HepG2 (cell line): ENCODE measurements around the gene MGST2. TPM values are rescaled to one million over a fixed set of nuclear protein-coding genes. Genes with fewer than 3 reads are reported as not detected.
A peak's percentile ranks its signal among the peaks of the same experiment; 100 is the strongest.

ENCODE experiments used
- ATAC-seq: fragments of 200-7000 bp; cut with Tn5 transposase; 3 replicates; pipeline ENCODE4 v1.9.1; 2020; ENCODE audit warnings: mild to moderate bottlenecking, moderate library complexity
- BruUV-seq: library from RNA; stranded (reverse); fragments of 400-500 nt; replicated peaks from 2 replicates; lab custom pipeline; 2021; lab: Mats Ljungman, UMichigan
- CTCF ChIA-PET: fragments of 300-600 bp; formaldehyde crosslinking; extraction: SDS; loops from one replicate; lab custom pipeline; 2021; ENCODE audit warnings: low total read pairs, inconsistent platforms, low intra/inter-chr PET ratio; lab: Yijun Ruan, JAX
- POLR2A ChIA-PET: fragments of 350-600 bp; sonication (Branson Sonifier 250); formaldehyde crosslinking; loops from one replicate; lab custom pipeline; 2020; ENCODE audit warnings: antibody characterized with exemption, inconsistent platforms; lab: Yijun Ruan, JAX
- DNase-seq: peaks from one replicate; pipeline ENCODE4 v3.0.0-alpha.2; 2015; ENCODE audit warnings: low spot score
- FAIRE-seq: peaks from 3 replicates; lab custom pipeline; 2011; peaks lifted over from hg19 to GRCh38; lab: Jason Lieb, UNC
- H2AFZ ChIP-seq: one replicate; pipeline ENCODE4 v1.6.1; 2011; ENCODE audit warnings: low read length, inconsistent platforms
- H3K27ac ChIP-seq: fragments of 300-600 bp; 3 replicates; pipeline ENCODE4 v1.8.0; 2011; ENCODE audit warnings: mixed run types, mild to moderate bottlenecking, mixed read lengths, low read length, inconsistent platforms; ENCODE audit not compliant: insufficient read depth; ENCODE audit errors: extremely low read length
- H3K27me3 ChIP-seq, 2 experiments: fragments of 200-600 bp in 1 of 2; 2 replicates in 1 of 2; 3 replicates in 1 of 2; pipeline versions ENCODE4 v1.6.0 to v1.8.0; 2011; ENCODE audit warnings: low read length in 2 of 2, mild to moderate bottlenecking in 2 of 2, moderate library complexity in 2 of 2, inconsistent platforms in 1 of 2; ENCODE audit not compliant: insufficient read depth in 2 of 2, control insufficient read depth in 1 of 2
- H3K36me3 ChIP-seq, 2 experiments: fragments of 200-600 bp in 1 of 2; replicated peaks in 1 of 2; 2 replicates in 1 of 2; 3 replicates in 1 of 2; pipeline versions ENCODE4 v1.5.1 to v1.8.0; 2011; ENCODE audit warnings: low read length in 2 of 2, inconsistent platforms in 1 of 2; ENCODE audit not compliant: insufficient read depth in 2 of 2, control insufficient read depth in 1 of 2
- H3K4me1 ChIP-seq: 2 replicates; pipeline ENCODE4 v1.5.1; 2012; ENCODE audit warnings: low read length, inconsistent platforms; ENCODE audit not compliant: insufficient read depth
- H3K4me2 ChIP-seq: 2 replicates; pipeline ENCODE4 v1.6.0; 2011; ENCODE audit warnings: low read depth, low read length, inconsistent platforms
- H3K4me3 ChIP-seq, 3 experiments: fragments of 200-600 bp in 1 of 3; sonication (generic), shearing (Covaris generic) in 1 of 3; replicated peaks in 1 of 3; 2 replicates each; pipeline ENCODE4 v1.5.1; 2011 to 2016; ENCODE audit warnings: low read length in 3 of 3, inconsistent platforms in 2 of 3, low read depth in 2 of 3, mild to moderate bottlenecking in 2 of 3, control low read depth in 1 of 3, mixed read lengths in 1 of 3; ENCODE audit not compliant: insufficient read depth in 1 of 3
- H3K79me2 ChIP-seq: one replicate; pipeline ENCODE4 v1.6.1; 2011; ENCODE audit warnings: low read length, inconsistent platforms; ENCODE audit not compliant: insufficient read depth
- H3K9ac ChIP-seq: 2 replicates; pipeline ENCODE4 v1.6.0; 2011; ENCODE audit warnings: mild to moderate bottlenecking, low read depth, low read length, inconsistent platforms; ENCODE audit not compliant: insufficient read depth
- H3K9me3 ChIP-seq: 2 replicates; pipeline ENCODE4 v1.5.1; 2012; ENCODE audit warnings: mild to moderate bottlenecking, low read length
- H4K20me1 ChIP-seq: 2 replicates; pipeline ENCODE4 v1.6.0; 2011; ENCODE audit warnings: inconsistent platforms, mild to moderate bottlenecking, low read length, moderate library complexity; ENCODE audit not compliant: insufficient read depth
- BATF2 ChIP-seq: sonication (generic); formaldehyde crosslinking; IDR thresholded peaks from 2 replicates; pipeline ENCODE4 v1.8.0; 2022; ENCODE audit warnings: mild to moderate bottlenecking, missing genetic modification reagents, moderate library complexity
- CEBPB ChIP-seq: IDR thresholded peaks from 2 replicates; pipeline ENCODE4 v1.6.1; 2011; ENCODE audit warnings: low read depth, low read length, improper control_type of control experiment, borderline replicate concordance
- FOXA1 ChIP-seq, 2 experiments: fragments of 450-650 bp in 1 of 2; sonication (generic) in 1 of 2; formaldehyde crosslinking in 1 of 2; IDR thresholded peaks; 2 replicates each; pipeline versions ENCODE4 v1.4.0 to v1.6.1; 2016 to 2020; ENCODE audit warnings: missing genetic modification reagents in 1 of 2
- FOXA3 ChIP-seq: IDR thresholded peaks from 2 replicates; pipeline ENCODE4 v1.6.1; 2016; ENCODE audit warnings: missing genetic modification reagents, missing compliant biosample characterization
- GATAD2A ChIP-seq: IDR thresholded peaks from 2 replicates; pipeline ENCODE4 v1.6.1; 2016
- RBFOX2 ChIP-seq: fragments of 200-400 bp; formaldehyde crosslinking; IDR thresholded peaks from 2 replicates; pipeline ENCODE4 v1.6.1; 2017; ENCODE audit warnings: low read depth, mild to moderate bottlenecking, low read length
- RBM22 ChIP-seq: fragments of 200-400 bp; formaldehyde crosslinking; optimal IDR thresholded peaks from 2 replicates; pipeline ENCODE3; 2017; ENCODE audit warnings: mild to moderate bottlenecking, low read length, moderate library complexity
- RORA ChIP-seq: sonication (generic); formaldehyde crosslinking; IDR thresholded peaks from 2 replicates; pipeline ENCODE4 v1.5.0; 2020; ENCODE audit warnings: mild to moderate bottlenecking, missing genetic modification reagents, moderate library complexity
- SNAPC2 ChIP-seq: sonication (generic); formaldehyde crosslinking; IDR thresholded peaks from 2 replicates; pipeline ENCODE4 v1.8.1; 2022; ENCODE audit warnings: mild to moderate bottlenecking, missing genetic modification reagents
- SOX6 ChIP-seq, 2 experiments: fragments of 450-650 bp in 1 of 2; sonication (generic) in 1 of 2; formaldehyde crosslinking in 1 of 2; IDR thresholded peaks; 2 replicates each; pipeline versions ENCODE4 v1.4.0 to v1.6.1; 2017 to 2020; ENCODE audit warnings: antibody characterized with exemption in 1 of 2, mild to moderate bottlenecking in 1 of 2, missing genetic modification reagents in 1 of 2
- XRCC5 ChIP-seq: fragments of 200-400 bp; formaldehyde crosslinking; optimal IDR thresholded peaks from 2 replicates; pipeline ENCODE3; 2017; ENCODE audit warnings: mild to moderate bottlenecking, low read length
- ZNF512 ChIP-seq: sonication (generic); formaldehyde crosslinking; IDR thresholded peaks from 2 replicates; pipeline ENCODE4 v1.4.0; 2020; ENCODE audit warnings: mild to moderate bottlenecking, missing genetic modification reagents
- ZNF550 ChIP-seq: sonication (generic); formaldehyde crosslinking; IDR thresholded peaks from 2 replicates; pipeline ENCODE4 v1.4.0; 2020; ENCODE audit warnings: mild to moderate bottlenecking, missing genetic modification reagents, borderline replicate concordance
- ZNF792 ChIP-seq: IDR thresholded peaks from 2 replicates; pipeline ENCODE4 v1.6.1; 2016
- WGBS: methylation state at CpG from one replicate; pipeline ENCODE4 v1.1.6; 2017; ENCODE audit warnings: low lambda C conversion rate; 5-methylcytosine and 5-hydroxymethylcytosine counted together
- in situ Hi-C: cut with HindIII; loops from 2 replicates; pipeline ENCODE4 v1.10.0; 2017; ENCODE audit warnings: low pct_unique_long_range_greater_than_20kb; ENCODE audit not compliant: extremely low pct_ligation_motif_present
- intact Hi-C: fragments of 100-400 bp; cut with micrococcal nuclease; formaldehyde crosslinking; loops from one replicate; pipeline ENCODE4 v1.10.0; 2022; ENCODE audit not compliant: unreplicated experiment
- polyA plus RNA-seq, 8 experiments: library from polyadenylated mRNA; depleted of rRNA in 3 of 8; stranded (reverse) in 7 of 8; unstranded in 1 of 8; fragments of >200 nt; fragmentation: Illumina TruSeq in 4 of 8; extraction: Trizol in 4 of 8; gene quantifications; 2 replicates each; pipeline versions ENCODE4 v1.2.1 to v1.2.3, GENCODE V29; 2011 to 2016; ENCODE audit warnings: low read depth in 4 of 8, missing spikeins in 1 of 8, mixed read lengths in 1 of 8; ENCODE audit not compliant: insufficient read depth in 1 of 8
- total RNA-seq, 5 experiments: library from RNA; depleted of rRNA; stranded (reverse); fragments of >200 nt; fragmentation: Illumina TruSeq; extraction: Trizol; gene quantifications; 2 replicates each; pipeline ENCODE4 v1.2.3, GENCODE V29; 2016; ENCODE audit warnings: low read depth in 1 of 5

Gene MGST2
- total and polyA plus RNA-seq, 2 of the 13 experiments (the other 11 are each of a cell fraction or from before 2014, with no cell fraction given) = 205 to 416 TPM

- no peak for TF ChIP-seq XRCC5
- peak; percentile 42 for TF ChIP-seq RBM22
- H3K4me1 ChIP-seq = peaks cover 100% of the 10 kb centered on the region
- H3K27ac ChIP-seq = peak overlapping the region; percentile 19
- no peaks in the 10 kb centered on the region for H3K9me3 ChIP-seq
- ChIA-PET CTCF (no interaction called here), POLR2A (interaction anchor here (2.7 kb wide), 1 partner anchor 9 kb away, joined by 18 read pairs; the partner anchor contains the start of gene MGST2)
- DNase-seq (no peak), FAIRE-seq (no peak), ATAC-seq (no peak)
- in situ Hi-C loops = no loop called here
- H3K4me2 ChIP-seq = peak overlapping the region; percentile 39; the same call in 1 of the 2 replicates
- peaks cover 93% of the 10 kb centered on the region for H4K20me1 ChIP-seq
- peaks cover 26 to 75% of the 10 kb centered on the region in 2 experiments for H3K36me3 ChIP-seq
- WGBS = 91% methylated on average over 10 of the region's 10 CpGs
- intact Hi-C loops = no loop called here
- no peak overlapping the region for H2AFZ ChIP-seq
- H3K27me3 ChIP-seq = no peaks in the 10 kb centered on the region
- no peak overlapping the region for H3K9ac ChIP-seq
- no TSS peak for BruUV-seq
- no peak overlapping the region for H3K4me3 ChIP-seq
- peaks cover 100% of the 10 kb centered on the region for H3K79me2 ChIP-seq
Measured at GRCh38 chr4:139674875-139675550, 9.4 kb downstream of the MGST2 start.

GRCh38 chr4:139675651-139676050, 10.0 kb downstream of the MGST2 start:
- Histone ChIP-seq H3K4me2 (peak overlapping the region; percentile 30; the same call in 1 of the 2 replicates), H3K79me2 (peaks cover 100% of the 10 kb centered on the region), H3K9ac (no peak overlapping the region), H3K27ac (peak overlapping the region; percentile 19), H2AFZ (no peak overlapping the region), H3K9me3 (no peaks in the 10 kb centered on the region), H4K20me1 (peaks cover 93% of the 10 kb centered on the region), H3K4me3 (no peak overlapping the region), H3K27me3 (no peaks in the 10 kb centered on the region), H3K36me3 (peaks cover 29 to 81% of the 10 kb centered on the region in 2 experiments), H3K4me1 (peaks cover 100% of the 10 kb centered on the region)
- ChIA-PET POLR2A (interaction anchor here (2.7 kb wide), 1 partner anchor 10 kb away, joined by 18 read pairs; the partner anchor contains the start of gene MGST2), CTCF (no interaction called here)
- intact Hi-C loops = no loop called here
- in situ Hi-C loops = no loop called here
- DNase-seq = peak; percentile 40
- no peak for ATAC-seq
- no TSS peak for BruUV-seq
- WGBS = 76% methylated on average over 9 of the region's 9 CpGs
- FAIRE-seq = no peak
- TF ChIP-seq CEBPB = peak; percentile 95
- peak; percentile 31; the same call in 1 of the 2 replicates for TF ChIP-seq GATAD2A (CRISPR knock-in tag)
- no peak for TF ChIP-seq FOXA1 (IDR thresholded peaks at IDR 0.05)
- peak; percentile 18; the same call in 1 of the 2 replicates for TF ChIP-seq FOXA1 (CRISPR knock-in tag; IDR thresholded peaks at IDR 0.05)
- no peak for TF ChIP-seq ZNF512
- TF ChIP-seq ZNF792 (CRISPR knock-in tag) = no peak
- TF ChIP-seq BATF2 (CRISPR knock-in tag) = no peak
- TF ChIP-seq RORA (CRISPR knock-in tag) = no peak
- peak; percentile 53; the same call in 1 of the 2 replicates for TF ChIP-seq RBFOX2
- peak; percentile 27; the same call in 1 of the 2 replicates for TF ChIP-seq FOXA3
- TF ChIP-seq SOX6 (IDR thresholded peaks at IDR 0.05) = no peak
- TF ChIP-seq SOX6 (CRISPR knock-in tag; IDR thresholded peaks at IDR 0.05) = 0 out of 2 replicates have a peak, but pooled peaks have one; percentile 20
- TF ChIP-seq SNAPC2 = no peak
- TF ChIP-seq ZNF550 (CRISPR knock-in tag) = no peak
